ENCODE measurements around the gene FAM131A.

Gene FAM131A

DNA sequence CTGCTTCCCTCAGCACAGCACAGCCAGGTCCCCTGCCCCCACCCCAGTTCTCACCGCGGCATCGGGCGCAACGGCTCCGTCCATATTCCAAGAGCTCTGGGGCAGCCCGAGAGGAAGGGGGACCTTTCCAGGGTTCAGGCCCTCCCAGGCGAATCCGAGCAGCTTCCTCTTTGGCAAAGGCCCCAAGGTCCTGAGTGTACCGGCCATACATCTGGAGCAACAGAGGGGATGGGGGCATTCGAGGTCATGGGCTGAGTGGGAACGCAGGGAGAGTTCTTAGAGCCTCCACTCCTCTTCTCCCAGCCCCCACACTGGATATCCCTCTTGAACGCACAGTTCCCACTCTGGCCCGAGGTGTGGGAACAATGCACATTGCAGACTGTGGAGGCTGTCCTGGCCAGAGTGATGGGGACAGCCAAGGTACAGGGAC is 21.5 kb downstream of the FAM131A start:
- no peak for DNase-seq

DNA sequence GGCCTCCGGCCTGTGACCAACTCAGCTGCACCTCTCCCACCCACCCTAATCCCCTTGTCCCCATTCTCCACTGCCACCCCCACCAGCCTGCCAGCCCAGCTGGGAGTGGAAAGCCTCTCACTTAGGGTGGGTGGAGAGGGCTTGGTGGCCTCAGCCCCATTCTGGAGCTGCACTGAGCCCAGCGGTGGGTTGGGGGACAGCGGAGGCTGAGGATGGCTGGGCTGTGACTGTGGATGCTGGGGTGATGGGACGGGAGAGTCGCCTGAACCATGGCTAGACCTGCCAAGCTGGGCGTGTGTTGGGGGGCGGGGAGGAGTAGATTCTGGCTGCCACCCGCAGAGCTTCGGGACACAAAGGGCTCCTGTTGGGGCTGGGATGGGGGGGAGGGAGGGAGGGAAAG is 22.2 kb downstream of the FAM131A start:
- no peak for DNase-seq

DNA sequence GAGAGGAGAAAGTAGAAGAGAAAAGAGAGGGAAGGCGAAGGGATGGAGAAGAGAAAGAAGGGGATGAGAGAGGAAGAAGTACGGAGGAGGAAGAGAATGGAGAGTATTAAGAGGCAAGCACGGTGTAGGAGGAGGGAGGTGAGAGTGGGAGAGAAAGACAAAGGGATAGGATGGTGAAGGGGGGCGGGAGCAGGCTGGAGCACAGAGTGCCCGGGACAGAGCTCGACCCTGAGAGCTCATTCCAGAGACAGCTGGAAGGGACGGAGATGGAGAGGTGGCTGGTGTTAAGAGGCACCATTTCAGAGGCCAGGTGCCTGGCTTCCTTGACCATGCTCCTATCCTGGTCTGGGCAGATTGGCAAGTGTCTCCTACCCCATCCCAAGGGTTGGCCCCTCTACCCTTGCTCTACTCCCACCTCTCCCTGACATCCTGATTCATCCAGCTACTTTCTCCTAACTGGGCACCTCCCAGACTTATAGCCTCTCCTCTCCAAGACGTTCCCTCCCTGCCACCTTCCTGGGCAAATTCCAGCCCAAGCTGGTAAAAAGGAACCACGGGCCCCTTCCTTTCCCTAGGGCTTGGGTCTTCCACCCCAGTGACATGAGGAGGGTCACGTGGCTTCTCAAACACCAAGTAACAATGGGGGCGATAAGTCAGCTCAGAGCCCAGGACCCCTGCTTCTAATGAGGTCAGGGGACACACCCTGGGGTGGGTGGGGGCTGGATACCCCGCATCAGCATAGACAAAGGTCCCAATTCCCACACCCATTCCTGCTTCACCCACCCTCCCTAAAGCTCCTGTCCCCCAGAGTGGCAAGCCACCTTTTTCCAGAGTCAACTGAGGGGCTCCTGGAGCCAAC is 22.9 kb downstream of the FAM131A start:
- DNase-seq: no peak

DNA sequence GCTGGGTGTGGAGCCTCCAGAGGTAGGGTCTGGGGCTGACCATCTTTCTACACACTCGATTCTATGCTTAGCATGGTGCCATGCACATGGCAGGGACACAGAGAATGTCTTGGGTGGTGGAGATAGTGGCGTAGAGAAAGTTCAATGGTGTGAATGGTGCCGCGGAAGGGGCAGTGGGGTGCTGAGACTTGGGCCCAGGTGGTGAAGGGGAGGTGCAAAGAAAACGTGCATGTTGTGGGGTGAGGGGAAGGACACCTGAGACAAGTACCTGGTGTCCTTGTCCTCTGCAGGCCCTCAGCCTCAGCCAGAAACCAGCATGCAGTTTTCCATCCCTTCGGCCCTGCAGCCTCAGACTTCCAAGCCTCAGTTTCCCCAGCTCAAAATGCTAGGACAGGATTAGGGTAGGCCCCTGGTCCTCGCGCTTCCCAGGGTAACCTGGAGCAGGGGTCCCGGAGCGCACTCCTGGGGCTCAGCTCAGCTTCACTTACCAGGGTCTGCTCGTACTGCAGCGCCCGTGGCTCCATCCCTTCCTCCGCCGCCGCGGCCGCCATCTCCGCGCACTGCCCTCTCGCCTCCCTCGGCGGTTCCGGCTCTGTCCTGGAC is 23.6 kb downstream of the FAM131A start:
- no peak for DNase-seq

DNA sequence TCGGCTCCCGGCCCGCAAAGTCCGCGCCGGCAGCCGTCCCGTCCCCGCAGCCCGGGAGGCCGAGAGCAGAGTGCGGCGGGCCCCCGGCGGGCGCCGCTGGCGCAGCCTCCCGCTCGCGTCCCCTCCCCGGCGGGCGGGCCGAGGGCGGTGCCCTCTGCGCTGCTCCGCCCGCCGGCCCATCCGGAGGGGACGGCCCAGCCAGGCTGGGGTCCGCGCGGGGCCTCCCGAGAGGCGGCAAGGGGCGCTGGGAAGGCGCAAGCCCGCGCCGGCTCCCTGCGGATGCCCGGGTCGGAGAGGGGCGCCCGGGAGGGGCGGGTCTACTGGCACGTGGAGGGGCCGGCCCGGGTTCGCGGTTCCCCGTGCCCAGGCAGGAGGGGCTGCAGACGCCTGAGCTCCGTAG is 24.1 kb downstream of the FAM131A start, which contains the start of the genes CLCN2 and POLR2H:
Gene CLCN2 (minus strand): TSS at position 74 of the 400 bp plus-strand sequence. CDS start 126 bp downstream, outside the sequence.
Gene POLR2H (plus strand): TSS at position 179 of the 400 bp plus-strand sequence. CDS start 1,783 bp downstream, outside the sequence.
- DNase-seq: peak; percentile 49

DNA sequence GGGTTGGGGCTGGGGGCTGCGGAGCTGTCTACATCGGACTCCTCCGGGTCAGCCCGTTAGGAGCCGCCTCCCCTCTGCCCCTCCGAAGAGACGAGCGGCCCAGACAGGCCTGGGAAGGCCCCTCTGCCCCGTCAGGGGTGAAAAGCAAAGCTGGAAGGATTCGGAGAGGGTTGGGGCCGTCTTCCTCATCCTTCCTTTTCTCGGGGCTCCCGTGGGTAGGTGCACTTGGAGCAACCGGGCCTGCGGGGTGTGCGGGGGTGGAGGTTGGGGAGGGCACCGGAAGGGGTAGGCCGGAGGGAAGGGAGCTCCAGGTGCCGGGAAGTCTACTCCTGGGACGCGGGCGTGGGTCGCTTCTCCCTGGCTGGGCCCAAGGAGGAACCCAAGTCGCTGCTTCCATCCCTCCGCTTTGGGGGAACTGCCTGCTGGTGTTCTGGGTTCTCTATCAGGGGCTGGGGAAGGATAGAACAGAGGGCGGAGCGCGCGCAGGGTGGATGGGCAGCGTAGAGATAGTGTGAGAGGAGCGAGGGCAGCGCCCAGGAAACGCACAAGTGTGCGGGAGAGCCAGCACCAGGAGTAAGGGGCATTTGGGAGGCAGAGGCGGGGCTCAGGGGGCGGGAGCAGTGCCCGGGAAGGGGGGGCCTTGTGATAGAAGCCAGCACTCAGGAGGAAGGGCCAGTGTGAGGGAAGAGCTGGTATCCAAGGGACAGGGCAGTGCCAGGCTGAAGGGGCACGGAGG is 24.7 kb downstream of the FAM131A start:
- peak; percentile 36 for DNase-seq

DNA sequence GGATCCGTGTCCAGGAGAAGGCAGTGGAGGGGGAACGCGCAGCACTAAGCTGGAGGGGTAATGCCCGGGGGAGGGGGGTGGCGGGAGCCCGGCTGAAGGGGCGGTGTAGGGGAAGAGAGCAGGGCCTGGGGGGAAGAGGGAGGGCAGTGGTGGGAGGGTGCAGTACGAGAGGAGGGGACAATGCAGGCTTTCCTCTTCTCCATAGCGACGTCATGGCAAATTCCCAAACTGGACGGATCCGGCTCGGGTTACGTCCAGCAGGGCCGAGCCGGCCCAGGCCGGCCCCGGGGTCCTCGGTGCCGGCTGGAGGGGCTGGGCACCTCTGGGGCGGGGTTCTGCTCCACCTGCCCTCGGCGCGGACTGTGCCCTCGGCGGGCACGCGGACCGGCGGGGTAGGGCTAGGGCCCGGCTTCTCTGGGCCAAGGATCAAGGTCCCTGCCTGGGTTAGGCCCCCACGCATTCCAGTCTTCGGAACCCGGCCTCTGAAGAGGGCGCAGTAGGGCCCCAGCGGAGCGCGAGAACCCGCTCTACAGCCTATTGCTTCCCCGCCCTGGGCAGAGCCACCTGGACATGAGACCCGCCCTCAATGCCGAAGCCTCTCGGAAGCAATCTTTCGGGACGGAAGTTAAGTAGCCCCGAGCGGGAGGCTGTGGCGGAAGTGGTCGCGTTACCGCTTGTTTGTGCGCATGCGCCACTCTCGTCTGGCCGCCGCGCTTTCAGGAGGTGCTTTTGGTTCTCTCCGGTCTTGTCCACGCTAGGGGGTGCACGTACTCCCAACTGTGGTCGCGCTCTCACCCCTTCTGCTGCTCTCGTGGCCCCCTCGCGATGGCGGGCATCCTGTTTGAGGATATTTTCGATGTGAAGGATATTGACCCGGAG is 25.5 kb downstream of the FAM131A start:
- DNase-seq: peak; percentile 98

DNA sequence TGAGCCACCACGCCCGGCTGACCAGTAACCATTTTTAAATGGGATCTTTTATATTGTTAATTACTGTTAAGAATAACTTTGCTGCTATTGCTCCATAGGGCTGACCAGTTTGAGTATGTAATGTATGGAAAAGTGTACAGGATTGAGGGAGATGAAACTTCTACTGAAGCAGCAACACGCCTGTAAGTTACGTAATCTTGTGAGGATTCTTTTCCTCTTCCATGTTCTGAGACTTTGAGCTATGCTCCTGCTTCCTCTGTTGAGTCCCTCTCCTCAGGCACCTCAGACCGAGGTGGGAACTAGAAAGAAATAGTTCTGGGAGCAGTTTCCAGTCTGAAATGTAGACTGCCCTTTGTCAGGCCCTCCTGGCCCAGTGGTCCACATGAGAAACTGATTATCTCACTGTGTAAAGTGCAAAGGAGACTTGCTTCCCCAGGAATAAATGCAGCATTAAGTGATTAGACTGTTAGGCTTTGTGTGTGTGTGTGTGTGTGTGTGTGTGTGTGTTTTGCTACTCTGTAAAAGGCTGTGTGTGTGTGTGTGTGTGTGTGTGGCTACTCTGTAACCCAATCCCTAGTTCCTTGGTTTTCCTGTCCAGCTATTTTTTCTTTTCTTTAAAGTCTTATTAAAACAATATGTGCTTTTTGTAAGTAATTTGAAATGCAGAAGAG is 29.4 kb downstream of the FAM131A start:
- DNase-seq: peak; percentile 59

DNA sequence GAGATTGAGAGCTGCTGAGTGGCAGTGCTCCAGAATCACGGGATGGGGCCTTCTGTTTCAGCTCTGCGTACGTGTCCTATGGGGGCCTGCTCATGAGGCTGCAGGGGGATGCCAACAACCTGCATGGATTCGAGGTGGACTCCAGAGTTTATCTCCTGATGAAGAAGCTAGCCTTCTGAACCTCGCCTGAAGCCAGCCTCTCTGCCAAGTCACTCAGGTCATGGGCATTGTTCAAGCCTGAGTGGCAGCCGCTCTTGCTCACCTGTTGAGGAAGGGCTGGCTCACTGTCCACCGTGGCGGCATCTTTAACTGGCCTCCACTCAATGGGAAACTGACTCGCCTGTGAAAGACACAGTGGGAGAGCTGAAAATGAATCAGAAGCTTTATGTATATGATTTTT is 30.7 kb downstream of the FAM131A start:
- no peak for DNase-seq

DNA sequence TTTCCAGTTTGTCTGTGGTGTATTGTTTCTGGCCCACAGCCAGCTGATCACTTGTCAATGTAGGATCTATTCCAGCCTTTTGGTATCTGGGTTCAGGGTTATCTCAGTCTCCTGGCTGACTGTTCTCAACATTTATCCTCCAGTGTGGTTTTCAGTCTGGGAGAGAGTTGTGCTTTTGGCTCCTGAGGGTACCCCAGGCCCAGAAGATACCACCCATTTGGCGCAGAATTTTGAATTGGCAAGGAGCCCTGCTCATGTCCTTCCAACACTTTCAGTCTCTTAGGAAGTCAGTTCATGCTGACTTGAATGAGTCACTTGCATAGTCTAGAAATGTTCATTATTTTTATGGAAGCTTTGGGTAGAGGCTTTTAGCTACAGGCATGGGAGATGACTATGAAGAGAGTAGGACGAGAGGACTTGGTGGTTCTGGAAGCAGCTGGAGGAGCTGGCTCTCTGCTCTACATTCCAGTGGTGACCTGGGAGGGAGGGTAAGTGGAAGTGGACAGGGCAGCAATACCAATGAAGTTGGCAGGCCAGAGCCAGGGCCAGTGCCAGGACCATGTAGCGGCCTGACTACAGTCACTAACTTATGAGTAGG is 31.3 kb downstream of the FAM131A start:
- peak; percentile 72 for DNase-seq

DNA sequence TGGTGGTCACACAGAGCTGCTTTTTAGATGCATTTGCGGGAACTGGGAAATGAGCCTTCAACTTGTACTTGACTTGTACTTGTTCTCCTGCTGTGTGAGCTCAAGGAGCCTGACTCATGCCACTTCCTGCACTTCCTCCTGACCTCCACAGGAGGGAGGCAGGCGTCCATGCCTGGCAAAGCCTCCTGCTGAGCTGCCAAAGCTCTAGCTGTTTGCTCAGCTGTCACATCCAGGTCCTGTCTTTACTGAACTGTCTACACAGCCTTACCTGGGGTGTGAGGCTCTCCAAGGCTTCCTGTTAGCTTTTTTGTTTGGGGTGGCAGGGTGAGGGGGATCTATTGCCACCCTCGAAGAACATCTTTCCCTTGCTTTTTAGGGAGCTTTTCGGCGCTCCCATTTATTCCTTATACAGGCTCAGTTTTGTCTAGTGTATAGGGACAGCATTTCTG is 34.2 kb downstream of the FAM131A start:
- peak; percentile 86 for DNase-seq

DNA sequence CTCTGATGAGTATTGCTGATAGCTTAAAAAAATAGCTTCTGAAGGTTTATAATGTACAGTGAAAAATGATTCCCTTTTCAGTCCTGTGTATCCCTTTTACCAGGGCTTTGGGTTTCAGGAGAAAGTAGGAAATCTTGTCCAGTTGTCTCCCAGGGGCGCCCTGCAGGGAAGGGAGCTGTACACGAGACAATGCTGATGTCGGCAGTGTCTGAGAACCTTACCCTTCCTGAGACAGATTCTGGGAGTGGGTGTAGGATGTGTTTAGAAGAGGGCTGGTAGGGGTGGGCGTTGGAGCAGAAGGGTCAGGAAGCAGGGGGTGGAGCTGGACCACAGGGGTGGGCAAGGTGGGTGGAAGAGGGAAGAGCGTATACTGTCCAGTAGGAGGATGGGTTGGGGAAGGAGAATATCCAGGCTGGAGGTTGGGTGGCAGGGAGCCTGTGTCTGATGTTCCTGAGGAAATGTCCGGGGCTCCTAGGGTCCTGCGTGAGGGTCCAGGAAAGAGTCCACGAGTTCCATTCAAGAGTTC is 35.0 kb downstream of the FAM131A start:
- DNase-seq: no peak

DNA sequence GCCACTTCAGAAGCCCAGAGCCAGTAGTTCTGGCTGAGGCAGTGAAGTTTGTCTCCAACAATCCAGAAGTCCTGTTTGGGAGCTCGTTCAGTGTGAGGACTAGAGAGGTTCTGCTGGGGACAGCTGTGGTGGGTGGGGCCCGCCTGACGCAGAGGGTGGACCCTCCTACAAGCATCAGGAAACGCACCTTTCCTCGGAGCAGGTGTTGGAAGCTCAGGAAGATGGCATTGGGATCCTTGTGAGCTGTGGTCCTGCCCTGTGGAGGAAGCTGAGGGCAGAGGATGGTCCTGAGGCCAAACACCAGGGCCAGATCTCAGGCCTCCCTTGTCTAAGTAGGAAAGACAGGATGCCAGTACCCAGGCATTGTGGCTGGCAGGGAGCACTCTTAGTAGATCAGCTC is 35.5 kb downstream of the FAM131A start:
- no peak for DNase-seq

DNA sequence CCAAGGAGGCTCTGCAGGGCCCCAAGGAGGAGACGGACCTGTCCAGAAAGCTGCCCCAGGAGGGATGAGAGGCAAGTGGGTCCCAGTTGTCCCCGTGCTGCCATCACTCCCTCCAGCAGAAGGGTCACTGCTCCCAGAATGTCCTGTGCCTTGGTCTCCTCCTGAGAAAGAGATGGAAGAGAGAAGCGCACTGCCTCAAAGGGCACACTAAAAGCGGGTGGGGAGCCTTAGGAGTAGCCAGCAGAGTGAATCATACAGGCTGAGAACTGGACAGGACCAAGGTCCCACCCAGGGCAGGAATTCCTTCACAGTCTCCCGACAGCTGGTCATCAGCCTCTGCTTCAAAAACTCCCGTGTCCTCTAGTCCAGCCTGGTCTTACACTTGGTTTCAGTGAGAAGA is 36.0 kb downstream of the FAM131A start:
- DNase-seq: peak; percentile 12

DNA sequence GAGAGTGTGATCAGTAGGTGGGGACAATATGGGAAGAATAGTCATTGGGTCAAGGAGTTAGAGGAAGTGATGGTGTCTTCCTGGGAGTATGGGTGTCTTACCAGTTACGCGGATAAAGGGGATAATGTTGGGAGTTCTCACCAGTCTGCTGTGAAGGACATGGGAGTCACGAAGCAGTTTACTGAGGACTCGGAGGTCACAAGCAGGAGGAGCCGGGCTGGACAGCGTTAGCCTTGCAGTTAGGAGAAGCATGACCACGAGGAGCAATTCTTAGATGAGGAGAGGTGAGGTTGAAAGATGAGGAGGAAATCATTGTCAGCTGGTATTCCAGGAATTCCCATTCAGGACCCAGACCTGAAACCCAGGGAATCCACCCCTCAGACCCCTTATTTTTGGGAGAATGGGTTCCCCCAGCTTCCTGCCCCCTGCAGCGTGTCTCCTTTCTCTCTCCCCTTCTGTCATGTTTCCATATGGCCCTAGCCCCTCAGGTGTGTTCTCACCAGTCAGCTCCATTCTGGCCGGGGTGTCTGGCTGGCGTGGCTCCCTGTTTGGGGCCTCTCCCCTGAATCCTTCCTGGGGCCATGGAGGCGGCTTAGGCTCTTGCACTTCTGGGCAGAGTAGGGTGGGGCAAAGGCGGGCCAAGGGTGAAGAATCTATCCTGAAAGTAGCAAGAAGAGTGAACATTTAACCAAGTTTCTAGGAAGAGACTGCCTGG is 38.5 kb downstream of the FAM131A start:
- no peak for DNase-seq

DNA sequence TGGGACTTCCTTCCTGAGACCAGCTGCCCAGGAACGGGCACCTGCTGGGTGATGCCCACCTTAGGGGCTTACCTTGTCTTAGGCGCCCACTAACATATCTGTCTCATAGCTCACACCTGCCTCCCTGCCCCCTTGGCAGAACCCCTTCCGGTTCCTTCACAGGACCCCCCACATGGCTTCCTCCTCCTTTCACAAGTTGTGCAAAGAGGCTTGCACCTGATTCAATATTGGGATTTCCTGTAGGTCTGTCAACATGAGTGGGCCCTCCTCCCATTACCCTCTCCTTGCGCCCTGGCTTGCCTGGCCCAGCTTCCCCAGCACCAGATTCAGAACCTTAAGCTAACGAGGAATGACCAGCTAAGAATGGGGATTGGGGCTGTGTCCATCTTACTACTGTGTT is 40.0 kb downstream of the FAM131A start:
- DNase-seq: no peak

DNA sequence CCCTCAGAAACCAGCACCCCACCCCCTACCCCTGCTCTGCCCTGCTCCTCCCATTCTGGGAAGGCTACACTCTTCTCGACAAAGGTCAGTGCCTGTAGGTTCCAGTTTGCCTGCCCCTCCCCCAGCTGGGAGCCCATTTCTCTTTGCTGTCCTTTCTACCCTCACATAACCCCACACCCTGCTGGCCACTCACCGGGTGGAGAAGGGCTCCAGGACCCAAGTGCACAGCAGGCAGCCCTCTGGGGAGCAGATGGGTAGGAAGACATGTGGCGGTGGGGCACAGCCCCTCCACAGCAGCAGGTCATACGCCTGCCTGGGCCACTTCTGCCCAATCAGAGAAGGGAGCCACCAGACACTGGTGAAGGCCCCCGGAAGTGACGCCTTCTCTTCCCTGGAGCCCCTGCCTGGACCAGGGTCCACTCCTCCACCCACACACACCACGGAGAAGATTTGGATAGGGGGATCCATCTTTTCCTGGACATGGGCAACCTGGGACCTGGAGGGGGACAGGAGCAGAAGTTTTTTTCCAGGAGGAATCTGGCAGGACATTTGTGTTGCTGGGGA is 40.6 kb downstream of the FAM131A start, which contains the start of gene THPO:
Gene THPO (minus strand): TSS at position 326 of the 564 bp plus-strand sequence. CDS start 1,948 bp downstream, outside the sequence.
- no peak for DNase-seq

DNA sequence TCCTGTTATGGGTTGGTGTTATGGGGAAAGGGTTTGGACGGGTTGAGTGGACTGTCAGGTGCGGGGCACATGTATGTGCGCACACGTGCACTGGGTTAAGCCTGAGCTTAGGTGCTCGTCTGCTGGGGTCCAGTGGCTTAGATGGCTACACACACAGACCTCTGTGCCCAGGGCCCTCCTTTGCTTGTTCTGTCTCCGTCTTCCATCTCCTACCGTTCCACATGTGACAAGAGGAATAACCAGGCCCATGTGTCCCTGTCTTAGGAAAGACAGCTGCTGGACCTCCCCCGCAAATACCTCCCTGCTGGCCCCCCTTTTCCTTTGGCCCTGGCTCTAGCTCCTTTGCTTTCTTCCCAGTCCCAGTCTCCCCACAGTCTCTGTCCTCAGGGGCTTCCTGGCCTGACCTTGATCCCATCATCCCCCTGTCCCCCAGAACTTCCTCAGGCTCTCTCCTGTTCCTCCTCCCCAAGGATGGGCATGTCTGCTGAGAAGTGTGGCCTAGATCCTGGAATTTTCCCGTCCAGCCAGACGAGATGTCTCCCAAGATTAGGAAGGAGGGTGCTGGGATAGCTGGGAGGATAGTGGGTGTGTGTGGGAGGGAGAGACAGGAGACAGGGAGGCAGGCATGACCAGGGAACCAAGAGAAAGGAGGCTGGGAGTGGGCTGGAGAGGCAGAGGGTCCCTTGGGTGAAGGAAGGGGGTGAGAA is 41.4 kb downstream of the FAM131A start:
- no peak for DNase-seq
